ENCODE measurements around the gene TNFAIP8L3. TPM values are rescaled to one million over a fixed set of nuclear protein-coding genes. Genes with fewer than 3 reads are reported as not detected.

The TNFAIP8L3 gene
- total and polyA plus RNA-seq, 10 donors: 6.5 to 35.8 (median 20.8) TPM

- Histone ChIP-seq H3K4me1 (no peaks in the 10 kb centered on the region), H3K4me3 (no peak overlapping the region), H3K27me3 (replicated peaks in 1 of 7) (no peaks in the 10 kb centered on the region), H3K9me3 (peaks cover 0 to 2% (median 0%) of the 10 kb centered on the region in 8 donors), H3K36me3 (peaks cover 0 to 9% (median 0%) of the 10 kb centered on the region in 6 donors), H3K27ac (no peak overlapping the region)
- 75 to 87% (median 83%) methylated on average over 4 of the region's 4 CpGs for WGBS, 5 donors
- intact Hi-C loops (cut with DNase I; ENCODE audit: low total_unique reads): no loop called here
- no peak for DNase-seq
- TF ChIP-seq POLR2AphosphoS5 (IDR thresholded peaks at IDR 0.05) (no peak), POLR2A (IDR thresholded peaks at IDR 0.05) (no peak), CTCF (IDR thresholded peaks at IDR 0.05 in 8 of 11, conservative IDR thresholded peaks at IDR 0.05 in 3 of 11) (no peak)
These were observed 69.8 kb downstream of the TNFAIP8L3 start for GRCh38 chr15:51024735-51025453.

GRCh38 chr15:51023499-51023898 is 71.2 kb downstream of the TNFAIP8L3 start:
- Histone ChIP-seq H3K27ac (no peak overlapping the region), H3K4me3 (no peak overlapping the region), H3K4me1 (no peaks in the 10 kb centered on the region), H3K27me3 (replicated peaks in 1 of 7) (no peaks in the 10 kb centered on the region), H3K9me3 (peaks cover 0 to 13% (median 0%) of the 10 kb centered on the region in 8 donors), H3K36me3 (peaks cover 0 to 9% (median 0%) of the 10 kb centered on the region in 6 donors)
- WGBS, 5 donors: 76 to 100% (median 90%) methylated on average over 1 of the region's 1 CpG
- TF ChIP-seq POLR2A (IDR thresholded peaks at IDR 0.05) (no peak), CTCF (IDR thresholded peaks at IDR 0.05 in 8 of 11, conservative IDR thresholded peaks at IDR 0.05 in 3 of 11) (no peak), POLR2AphosphoS5 (IDR thresholded peaks at IDR 0.05) (no peak)
- no peak for DNase-seq
- intact Hi-C loops (cut with DNase I; ENCODE audit: low total_unique reads): no loop called here

GRCh38 chr15:51022206-51022605 is 72.5 kb downstream of the TNFAIP8L3 start:
- Histone ChIP-seq H3K4me1 (no peaks in the 10 kb centered on the region), H3K4me3 (no peak overlapping the region), H3K9me3 (peaks cover 0 to 13% (median 0%) of the 10 kb centered on the region in 8 donors), H3K36me3 (peaks cover 0 to 9% (median 0%) of the 10 kb centered on the region in 6 donors), H3K27ac (no peak overlapping the region), H3K27me3 (replicated peaks in 1 of 7) (no peaks in the 10 kb centered on the region)
- no peak for TF ChIP-seq POLR2AphosphoS5 (IDR thresholded peaks at IDR 0.05)
- TF ChIP-seq POLR2A (IDR thresholded peaks at IDR 0.05): no peak
- DNase-seq: no peak
- intact Hi-C loops (cut with DNase I; ENCODE audit: low total_unique reads): no loop called here

- Histone ChIP-seq H3K9me3 (peaks cover 0 to 13% (median 0%) of the 10 kb centered on the region in 8 donors), H3K4me3 (no peak overlapping the region), H3K4me1 (peaks cover 0 to 9% (median 3%) of the 10 kb centered on the region in 6 donors), H3K27ac (peak overlapping the region in 1 of 8 donors; percentile 6), H3K27me3 (replicated peaks in 1 of 7) (no peaks in the 10 kb centered on the region), H3K36me3 (no peaks in the 10 kb centered on the region)
- intact Hi-C loops (cut with DNase I; ENCODE audit: low total_unique reads): no loop called here
- no peak for DNase-seq
- TF ChIP-seq POLR2A (IDR thresholded peaks at IDR 0.05): no peak
- TF ChIP-seq CTCF (IDR thresholded peaks at IDR 0.05 in 8 of 11, conservative IDR thresholded peaks at IDR 0.05 in 3 of 11): no peak
- no peak for TF ChIP-seq POLR2AphosphoS5 (IDR thresholded peaks at IDR 0.05)
- 56 to 86% (median 77%) methylated on average over 1 of the region's 1 CpG for WGBS, 5 donors
These were observed 78.1 kb downstream of the TNFAIP8L3 start for GRCh38 chr15:51016615-51017014.
